ENCODE results near the gene FKBP11. TPM values are rescaled to one million over a fixed set of nuclear protein-coding genes. Genes with fewer than 3 reads are reported as not detected.
"Not testable (repeated sequence)": the region's sequence is repeated elsewhere in the genome, so short reads cannot be mapped to it uniquely, and the experiment has no call there.

The FKBP11 gene
- total RNA-seq, 1 donor from 2014 or later = 12.4 TPM

DNA sequence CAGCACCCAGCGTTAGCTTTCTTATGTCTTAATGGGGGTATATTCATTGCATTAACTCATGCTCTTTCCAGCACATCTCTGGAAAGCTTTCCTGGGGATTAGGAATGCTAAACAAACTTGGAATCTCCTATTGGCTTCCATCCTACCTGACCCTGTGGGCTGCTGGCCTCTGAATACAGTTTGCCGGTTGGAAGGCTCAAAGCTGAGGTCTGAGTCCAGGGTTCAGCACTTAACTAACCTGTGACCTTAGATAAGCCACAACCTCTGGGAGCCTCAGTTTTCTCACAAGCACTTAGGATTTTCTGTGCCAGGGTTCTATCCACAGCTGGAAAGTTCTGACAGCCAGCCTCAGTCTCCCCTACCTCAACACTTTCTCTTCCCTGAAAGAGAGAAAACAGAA is 46.7 kb downstream of the FKBP11 start:
- H3K36me3 ChIP-seq (ENCODE audit: control insufficient read depth, insufficient read depth, low read length) = no peaks in the 10 kb centered on the region
- no peak for FAIRE-seq
- no peak for DNase-seq (ENCODE audit: low read depth)
- H3K27me3 ChIP-seq (ENCODE audit: control insufficient read depth, insufficient read depth, low read length) = no peaks in the 10 kb centered on the region
- TF ChIP-seq, protein P1, sequence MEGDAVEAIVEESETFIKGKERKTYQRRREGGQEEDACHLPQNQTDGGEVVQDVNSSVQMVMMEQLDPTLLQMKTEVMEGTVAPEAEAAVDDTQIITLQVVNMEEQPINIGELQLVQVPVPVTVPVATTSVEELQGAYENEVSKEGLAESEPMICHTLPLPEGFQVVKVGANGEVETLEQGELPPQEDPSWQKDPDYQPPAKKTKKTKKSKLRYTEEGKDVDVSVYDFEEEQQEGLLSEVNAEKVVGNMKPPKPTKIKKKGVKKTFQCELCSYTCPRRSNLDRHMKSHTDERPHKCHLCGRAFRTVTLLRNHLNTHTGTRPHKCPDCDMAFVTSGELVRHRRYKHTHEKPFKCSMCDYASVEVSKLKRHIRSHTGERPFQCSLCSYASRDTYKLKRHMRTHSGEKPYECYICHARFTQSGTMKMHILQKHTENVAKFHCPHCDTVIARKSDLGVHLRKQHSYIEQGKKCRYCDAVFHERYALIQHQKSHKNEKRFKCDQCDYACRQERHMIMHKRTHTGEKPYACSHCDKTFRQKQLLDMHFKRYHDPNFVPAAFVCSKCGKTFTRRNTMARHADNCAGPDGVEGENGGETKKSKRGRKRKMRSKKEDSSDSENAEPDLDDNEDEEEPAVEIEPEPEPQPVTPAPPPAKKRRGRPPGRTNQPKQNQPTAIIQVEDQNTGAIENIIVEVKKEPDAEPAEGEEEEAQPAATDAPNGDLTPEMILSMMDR (IDR thresholded peaks at IDR 0.05; ENCODE audit: insufficient read depth, low read length, severe bottlenecking) = no peak
- no peak overlapping the region for H3K4me3 ChIP-seq (ENCODE audit: low read depth, low read length)

DNA sequence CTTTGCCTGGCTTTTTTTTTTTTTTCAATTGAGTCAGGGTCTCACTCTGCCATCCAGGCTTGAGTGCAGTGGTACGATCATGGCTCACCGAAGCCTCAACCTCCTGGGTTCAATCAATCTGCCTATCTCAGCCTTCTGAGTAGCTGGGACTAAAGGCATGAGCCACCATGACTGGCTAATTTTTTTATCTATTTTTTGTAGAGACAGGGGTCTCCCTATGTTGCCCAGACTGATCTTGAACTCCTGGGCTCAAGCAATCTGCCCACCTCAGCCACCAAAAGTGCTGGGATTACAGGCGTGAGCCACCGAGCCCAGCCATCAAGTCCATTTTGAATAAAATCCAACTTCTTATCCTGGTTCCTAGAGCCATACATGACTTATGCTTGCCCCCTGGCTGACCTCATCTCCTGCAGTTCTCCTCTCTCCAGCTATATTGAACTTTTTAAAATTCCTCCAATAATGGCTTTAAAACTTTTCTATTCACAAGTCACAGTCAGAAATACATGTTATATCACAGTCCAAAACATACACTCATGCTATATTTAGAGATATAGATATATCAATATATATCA is 49.3 kb downstream of the FKBP11 start:
- no peak overlapping the region for H3K4me3 ChIP-seq (ENCODE audit: low read depth, low read length)
- TF ChIP-seq, protein P1 (IDR thresholded peaks at IDR 0.05; ENCODE audit: insufficient read depth, low read length, severe bottlenecking) = no peak
- H3K27me3 ChIP-seq (ENCODE audit: control insufficient read depth, insufficient read depth, low read length) = no peaks in the 10 kb centered on the region
- DNase-seq (ENCODE audit: low read depth) (no peak), FAIRE-seq (no peak)
- H3K36me3 ChIP-seq (ENCODE audit: control insufficient read depth, insufficient read depth, low read length) = no peaks in the 10 kb centered on the region

DNA sequence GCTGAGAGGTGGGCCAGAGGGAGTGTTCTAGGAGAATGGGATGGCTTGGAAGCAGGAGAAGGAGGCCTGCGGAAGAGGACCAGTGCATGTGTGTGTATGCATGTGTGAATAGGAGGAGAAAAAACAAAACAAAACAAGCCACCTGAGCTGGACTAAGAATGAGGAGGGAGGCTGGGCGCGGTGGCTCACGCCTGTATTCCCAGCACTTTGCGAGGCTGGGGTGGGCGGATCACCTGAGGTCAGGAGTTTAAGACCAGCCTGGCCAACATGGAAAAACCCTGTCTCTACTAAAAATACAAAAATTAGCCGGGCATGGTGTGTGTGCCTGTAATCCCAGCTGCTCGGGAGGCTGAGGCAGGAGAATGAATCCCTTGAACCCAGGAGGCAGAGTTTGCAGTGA is 51.8 kb downstream of the FKBP11 start:
- H3K36me3 ChIP-seq (ENCODE audit: control insufficient read depth, insufficient read depth, low read length); FAIRE-seq; H3K27me3 ChIP-seq (ENCODE audit: control insufficient read depth, insufficient read depth, low read length); DNase-seq (ENCODE audit: low read depth); H3K4me3 ChIP-seq (ENCODE audit: low read depth, low read length): not testable (repeated sequence)

DNA sequence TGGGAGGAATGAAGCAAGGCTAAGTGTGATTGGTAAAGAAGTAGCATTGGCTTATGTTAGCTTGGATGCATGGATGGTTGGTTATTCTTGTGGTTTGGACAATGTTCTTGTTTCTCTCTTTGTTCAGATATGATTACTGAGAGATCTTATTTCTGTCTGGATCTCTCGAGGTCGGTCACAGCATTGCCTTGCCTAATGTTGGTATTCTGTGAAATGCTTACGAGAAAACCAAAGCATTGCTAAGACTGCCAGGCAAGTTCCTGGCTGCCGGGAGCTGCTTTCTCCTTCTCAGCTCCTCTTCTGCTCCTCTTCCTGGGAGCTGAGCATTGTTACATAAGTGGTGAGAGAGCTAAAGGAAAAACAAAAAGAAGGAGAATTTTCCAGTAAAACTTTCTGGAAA is 52.2 kb downstream of the FKBP11 start:
- H3K27me3 ChIP-seq (ENCODE audit: control insufficient read depth, insufficient read depth, low read length) = no peaks in the 10 kb centered on the region
- DNase-seq (ENCODE audit: low read depth) (no peak), FAIRE-seq (no peak)
- no peak overlapping the region for H3K4me3 ChIP-seq (ENCODE audit: low read depth, low read length)
- TF ChIP-seq, protein P1 (IDR thresholded peaks at IDR 0.05; ENCODE audit: insufficient read depth, low read length, severe bottlenecking) = no peak
- no peaks in the 10 kb centered on the region for H3K36me3 ChIP-seq (ENCODE audit: control insufficient read depth, insufficient read depth, low read length)

Other genes starting within 250 kb of the FKBP11 start
- gene KANSL2, start 243.3 kb downstream of the FKBP11 start, total RNA-seq = 52.5 and 70.3 TPM in 2 replicates
- 24.5 and 28.4 TPM in 2 replicates for gene CCNT1, start 208.8 kb downstream of the FKBP11 start, total RNA-seq
- gene ADCY6, start 136.4 kb downstream of the FKBP11 start, total RNA-seq = 13.4 and 32.6 TPM in 2 replicates
- 7.4 and 8.6 TPM in 2 replicates for gene CACNB3, start 107.0 kb downstream of the FKBP11 start, total RNA-seq
- gene DDX23, start 73.3 kb downstream of the FKBP11 start, total RNA-seq = 68.7 and 81.2 TPM in 2 replicates
- gene RND1, start 59.6 kb downstream of the FKBP11 start, total RNA-seq = 2.9 and 4.5 TPM in 2 replicates
- gene ARF3, start 32.0 kb upstream of the FKBP11 start, total RNA-seq = 30.0 and 38.7 TPM in 2 replicates
- gene WNT10B, start 46.2 kb upstream of the FKBP11 start, total RNA-seq = not detected in 2 replicates
- gene WNT1, start 52.8 kb upstream of the FKBP11 start, total RNA-seq = not detected in 2 replicates
- gene DDN, start 73.9 kb upstream of the FKBP11 start, total RNA-seq = 0.13 and 0.26 TPM in 2 replicates
- 68.6 and 93.7 TPM in 2 replicates for gene PRKAG1, start 93.3 kb upstream of the FKBP11 start, total RNA-seq
- gene KMT2D, start 135.3 kb upstream of the FKBP11 start, total RNA-seq = 24.0 and 25.6 TPM in 2 replicates
- 0.26 and 0.53 TPM in 2 replicates for gene RHEBL1, start 144.5 kb upstream of the FKBP11 start, total RNA-seq
- gene DHH, start 169.3 kb upstream of the FKBP11 start, total RNA-seq = 0.13 TPM in 1 of 2 replicates, not detected in the other
- 24.0 and 26.6 TPM in 2 replicates for gene LMBR1L, start 185.4 kb upstream of the FKBP11 start, total RNA-seq
- gene TUBA1B, start 205.9 kb upstream of the FKBP11 start, total RNA-seq = 253 and 317 TPM in 2 replicates